ENCODE results near the gene PNMA6A.

GRCh38 chrX:153030801-153031200, 41.5 kb upstream of the PNMA6A start:
- TF ChIP-seq MAFK (IDR thresholded peaks at IDR 0.05; ENCODE audit: low read depth, low read length) (no peak), CTCF (conservative IDR thresholded peaks at IDR 0.05; ENCODE audit: low read depth, low read length) (no peak), POLR2A (IDR thresholded peaks at IDR 0.05; ENCODE audit: low read depth, low read length) (no peak), RAD21 (IDR thresholded peaks at IDR 0.05; ENCODE audit: low read length) (no peak)
